HG02885 (cell line): ENCODE data around the gene CAV1.

Experiments
- ATAC-seq: cut with Tn5 transposase; IDR thresholded peaks from one replicate; pipeline ENCODE4 v1.9.1; 2021; ENCODE audit warnings: mild to moderate bottlenecking; ENCODE audit not compliant: unreplicated experiment, poor library complexity

CAV1 gene

GRCh38 chr7:116528008-116528789, 3.4 kb downstream of the CAV1 start:
- ATAC-seq = no peak

- ATAC-seq = no peak
Observed at GRCh38 chr7:116529250-116529649, 4.4 kb downstream of the CAV1 start.

- no peak for ATAC-seq
Observed at GRCh38 chr7:116530107-116530820, 5.4 kb downstream of the CAV1 start.

- ATAC-seq = no peak
Observed at GRCh38 chr7:116532102-116532688, 7.4 kb downstream of the CAV1 start.

GRCh38 chr7:116534790-116535189, 10.0 kb downstream of the CAV1 start:
- ATAC-seq = no peak

- no peak for ATAC-seq
Observed at GRCh38 chr7:116535416-116535815, 10.6 kb downstream of the CAV1 start.

- no peak for ATAC-seq
Observed at GRCh38 chr7:116538138-116538537, 13.3 kb downstream of the CAV1 start.

- ATAC-seq = no peak
Observed at GRCh38 chr7:116539879-116540278, 15.0 kb downstream of the CAV1 start.

- no peak for ATAC-seq
Observed at GRCh38 chr7:116540743-116541142, 15.9 kb downstream of the CAV1 start.

GRCh38 chr7:116541951-116542350, 17.1 kb downstream of the CAV1 start:
- no peak for ATAC-seq

- no peak for ATAC-seq
Observed at GRCh38 chr7:116542618-116543017, 17.8 kb downstream of the CAV1 start.

GRCh38 chr7:116543664-116544063, 18.8 kb downstream of the CAV1 start:
- no peak for ATAC-seq

- no peak for ATAC-seq
Observed at GRCh38 chr7:116544487-116544886, 19.7 kb downstream of the CAV1 start.

GRCh38 chr7:116545411-116545993, 20.7 kb downstream of the CAV1 start:
- ATAC-seq = no peak

- no peak for ATAC-seq
Observed at GRCh38 chr7:116546054-116546453, 21.2 kb downstream of the CAV1 start.

GRCh38 chr7:116546916-116547315, 22.1 kb downstream of the CAV1 start:
- ATAC-seq = no peak

- ATAC-seq = no peak
Observed at GRCh38 chr7:116547347-116547746, 22.5 kb downstream of the CAV1 start.

- peak; percentile 94 for ATAC-seq
Observed at GRCh38 chr7:116548506-116548905, 23.7 kb downstream of the CAV1 start.

GRCh38 chr7:116549370-116549769, 24.5 kb downstream of the CAV1 start:
- ATAC-seq = no peak

GRCh38 chr7:116551692-116552091, 26.9 kb downstream of the CAV1 start:
- peak; percentile 47 for ATAC-seq

- ATAC-seq = no peak
Observed at GRCh38 chr7:116552602-116553001, 27.8 kb downstream of the CAV1 start.
